K562 (cell line): Measurements from ENCODE around the gene ICAM3. TPM values are rescaled to one million over a fixed set of nuclear protein-coding genes. Genes with fewer than 3 reads are reported as not detected.

ENCODE experiments used
- ATF3 ChIP-seq, 2 experiments: fragments of 450-650 bp in 1 of 2; sonication (generic) in 1 of 2; formaldehyde crosslinking in 1 of 2; IDR thresholded peaks in 1 of 2; conservative IDR thresholded peaks in 1 of 2; 2 replicates each; pipeline versions ENCODE4 v1.6.1 to v1.8.1; 2016 to 2023; ENCODE audit warnings: mild to moderate bottlenecking in 2 of 2, moderate library complexity in 2 of 2, inconsistent platforms in 1 of 2, missing genetic modification reagents in 1 of 2
- BDP1 ChIP-seq: IDR thresholded peaks from 3 replicates; pipeline ENCODE4 v1.6.1; 2011; ENCODE audit not compliant: insufficient read length, insufficient read depth
- BMI1 ChIP-seq: fragments of 150-350 bp; IDR thresholded peaks from 2 replicates; pipeline ENCODE4 v1.6.1; 2014; ENCODE audit warnings: low read length
- CBX5 ChIP-seq: IDR thresholded peaks from 2 replicates; pipeline ENCODE4 v1.6.1; 2014; ENCODE audit warnings: low read depth, borderline replicate concordance
- CTCFL ChIP-seq: IDR thresholded peaks from 2 replicates; pipeline ENCODE4 v1.6.1; 2011; ENCODE audit warnings: borderline replicate concordance, low read depth, mild to moderate bottlenecking, moderate library complexity, low read length; ENCODE audit not compliant: insufficient read depth, poor library complexity, severe bottlenecking
- CUX1 ChIP-seq: fragments of 200-800 bp; sonication (Bioruptor generic); IDR thresholded peaks from 2 replicates; pipeline ENCODE4 v1.6.1; 2016; ENCODE audit warnings: missing genetic modification characterization, missing compliant biosample characterization
- EHMT2 ChIP-seq: fragments of 450-650 bp; IDR thresholded peaks from 2 replicates; pipeline ENCODE4 v1.6.1; 2018; ENCODE audit warnings: antibody characterized with exemption
- HNRNPL ChIP-seq: fragments of 200-400 bp; formaldehyde crosslinking; IDR thresholded peaks from 2 replicates; pipeline ENCODE4 v1.6.1; 2017; ENCODE audit warnings: low read depth, mild to moderate bottlenecking, low read length
- PCBP1 ChIP-seq: fragments of 200-400 bp; formaldehyde crosslinking; IDR thresholded peaks from 2 replicates; pipeline ENCODE4 v1.6.1; 2018; ENCODE audit warnings: mild to moderate bottlenecking, low read depth, low read length; ENCODE audit not compliant: poor library complexity, severe bottlenecking
- PPARD ChIP-seq: fragments of 250-450 bp; sonication (Bioruptor Pico); IDR thresholded peaks from 2 replicates; pipeline ENCODE4 v1.8.0; 2022; ENCODE audit warnings: inconsistent platforms, mild to moderate bottlenecking, moderate library complexity
- SRF ChIP-seq, 2 experiments: fragments of 250-450, 450-650 bp in 1 of 2; sonication (Bioruptor Pico) in 1 of 2; sonication (generic) in 1 of 2; formaldehyde crosslinking; IDR thresholded peaks; 2 replicates each; pipeline versions ENCODE4 v1.5.0 to v1.5.1; 2020 to 2022; ENCODE audit warnings: mild to moderate bottlenecking in 1 of 2, missing genetic modification reagents in 1 of 2
- ZBTB26 ChIP-seq: fragments of 450-650 bp; formaldehyde crosslinking; IDR thresholded peaks from 2 replicates; pipeline ENCODE4 v1.4.0; 2022; ENCODE audit warnings: missing genetic modification characterization
- ZEB2 ChIP-seq: fragments of 450-650 bp; IDR thresholded peaks from 2 replicates; pipeline ENCODE4 v1.6.1; 2016
- ZNF431 ChIP-seq: sonication (generic); formaldehyde crosslinking; IDR thresholded peaks from 2 replicates; pipeline ENCODE4 v1.8.0; 2022; ENCODE audit warnings: mild to moderate bottlenecking, missing genetic modification reagents
- ZNF77 ChIP-seq: fragments of 250-450 bp; sonication (Bioruptor Pico); IDR thresholded peaks from 2 replicates; pipeline ENCODE4 v1.5.0; 2020
- polyA plus RNA-seq, 8 experiments: library from polyadenylated mRNA; depleted of rRNA in 4 of 8; stranded (reverse) in 5 of 8; unstranded in 3 of 8; fragments of >200 nt; fragmentation: Nextera tagmentation in 2 of 8; fragmentation: Illumina TruSeq in 1 of 8; extraction: Ambion mirVana in 2 of 8; extraction: Trizol in 1 of 8; gene quantifications; 2 replicates each; pipeline versions ENCODE4 v1.2.1 to v1.2.3, GENCODE V29; 2011 to 2014; ENCODE audit warnings: inconsistent platforms in 1 of 8, missing spikeins in 1 of 8
- total RNA-seq, 7 experiments: library from RNA; depleted of rRNA in 6 of 7; stranded (reverse); fragments of >200 nt in 6 of 7; fragmentation: Illumina TruSeq in 2 of 7; extraction: Trizol in 2 of 7; gene quantifications; 2 replicates each; pipeline versions ENCODE4 v1.2.1 to v1.2.3, GENCODE V29; 2011 to 2021; ENCODE audit warnings: low replicate concordance in 1 of 7

The ICAM3 gene
- total and polyA plus RNA-seq, 9 of the 15 experiments (the other 6 are each of a cell fraction or from before 2014, with no cell fraction given): 6.5 to 39.5 (median 24.2) TPM

GRCh38 chr19:10332965-10333757 lies 6.3 kb downstream of the ICAM3 start, which contains the start of gene RAVER1 (continued):
- TF ChIP-seq ZNF431 (CRISPR knock-in tag): 0 out of 2 replicates have a peak, but pooled peaks have one; percentile 2
- no peak for TF ChIP-seq HNRNPL
- no peak for TF ChIP-seq PPARD (CRISPR knock-in tag)
- TF ChIP-seq CUX1: no peak
- no peak for TF ChIP-seq BDP1
- no peak for TF ChIP-seq CTCFL
- TF ChIP-seq ZNF77: no peak
- peak; percentile 17; the same call in 1 of the 2 replicates for TF ChIP-seq EHMT2
- TF ChIP-seq SRF (CRISPR knock-in tag; IDR thresholded peaks at IDR 0.05): 0 out of 4 replicates have a peak, but pooled peaks of 1 of the 2 experiments have one; percentile 16
- peak; percentile 52; the same call in 1 of the 2 replicates for TF ChIP-seq ZEB2
- peak; percentile 75 for TF ChIP-seq ATF3 (IDR thresholded peaks at IDR 0.05)
- TF ChIP-seq ATF3 (CRISPR knock-in tag; conservative IDR thresholded peaks at IDR 0.05): no peak
- no peak for TF ChIP-seq CBX5
- no peak for TF ChIP-seq ZBTB26 (CRISPR knock-in tag)
- TF ChIP-seq PCBP1: peak; percentile 68
- TF ChIP-seq BMI1: peak; percentile 73; the same call in 1 of the 2 replicates
